Heart right ventricle (tissue), 16 donors: ENCODE results near the gene LCMT1. TPM values are rescaled to one million over a fixed set of nuclear protein-coding genes. Genes with fewer than 3 reads are reported as not detected.

Experiments
- ATAC-seq, 8 donors: fragments of 200-7000 bp; cut with Tn5 transposase; one replicate each; pipeline ENCODE4 v1.9.1; 2020; ENCODE audit warnings: mild to moderate bottlenecking in 8 of 8, moderate library complexity in 8 of 8, moderate number of reproducible peaks in 1 of 8
- DNase-seq, 2 donors: peaks; one replicate each; pipeline ENCODE4 v3.0.0-alpha.2; 2020
- H3K27ac ChIP-seq, 10 donors: fragments of 200-600 bp; sonication (generic) in 2 of 10; one replicate each; pipeline versions ENCODE4 v1.5.0 to v1.8.0; 2020 to 2022; ENCODE audit warnings: mild to moderate bottlenecking in 3 of 10
- H3K27me3 ChIP-seq, 7 donors: fragments of 200-600 bp; one replicate each; pipeline ENCODE4 v1.8.0; 2021 to 2022; ENCODE audit warnings: mild to moderate bottlenecking in 2 of 7
- H3K36me3 ChIP-seq, 9 donors: fragments of 200-600 bp; sonication (generic) in 1 of 9; one replicate each; pipeline versions ENCODE4 v1.5.0 to v1.8.0; 2020 to 2022; ENCODE audit warnings: mild to moderate bottlenecking in 2 of 9
- H3K4me1 ChIP-seq, 9 donors: fragments of 200-600 bp; sonication (generic) in 1 of 9; one replicate each; pipeline versions ENCODE4 v1.5.0 to v1.8.0; 2020 to 2022; ENCODE audit warnings: mild to moderate bottlenecking in 4 of 9
- H3K4me3 ChIP-seq, 10 donors: fragments of 200-600 bp; sonication (generic) in 2 of 10; one replicate each; pipeline versions ENCODE4 v1.5.0 to v1.8.0; 2020 to 2022; ENCODE audit warnings: mild to moderate bottlenecking in 7 of 10, moderate library complexity in 2 of 10
- H3K9me3 ChIP-seq, 11 donors: fragments of 200-600 bp in 10 of 11; sonication (generic) in 2 of 11; one replicate each; pipeline versions ENCODE4 v1.5.0 to v1.8.0; 2013 to 2022; ENCODE audit warnings: mild to moderate bottlenecking in 2 of 11, control low read depth in 1 of 11, moderate library complexity in 1 of 11
- CTCF ChIP-seq, 9 donors: fragments of 200-600 bp; sonication (generic) in 2 of 9; IDR thresholded peaks; one replicate each; pipeline versions ENCODE4 v1.5.0 to v1.8.0; 2021 to 2022; ENCODE audit warnings: antibody characterized with exemption in 9 of 9, mild to moderate bottlenecking in 5 of 9, moderate library complexity in 1 of 9
- WGBS, 2 donors: extraction: QIAGEN DNeasy Blood & Tissue Kit; methylation state at CpG; one replicate each; pipeline ENCODE4 v1.1.7; 2013; ENCODE audit warnings: inconsistent platforms in 1 of 2; 5-methylcytosine and 5-hydroxymethylcytosine counted together
- intact Hi-C, 10 donors: fragments of 100-400 bp; cut with DNase I; formaldehyde crosslinking; loops; one replicate each; pipeline versions ENCODE4 v1.11.1 to v1.14.2; 2022
- polyA plus RNA-seq, 2 donors: library from polyadenylated mRNA; stranded (reverse); fragments of 200-250 nt; gene quantifications; one replicate each; pipeline ENCODE4 v1.2.3, GENCODE V29; 2013
- total RNA-seq, 10 donors: library from RNA; stranded (reverse); fragmentation: NEBNext Ultra II Directional in 3 of 10; extraction: Animal tissue kit (Norgen Biotek cat#: 25700) in 3 of 10; gene quantifications; one replicate each; pipeline versions ENCODE4 v1.2.1 to v1.2.4, GENCODE V29; 2021 to 2023
- donor health status: Arrhythmogenic right ventricular cardiomyopathy.
- donor health status: ischemic (EF 13 %, LVEDD 7.1; RV severe dilation, severe dysfunction).
- donor health status: healthy with polysubstance abuse.
- donor health status: DM: no; HTN: yes; CAD: no.
- donor health status: DM: no; HTN: no; CAD: no.
- donor health status: ischemic (EF 25% LVEDD 6.9; RV normal size, moderate dysfunction).
- donor health status: ischemic (EF 25% LVEDD 5.7; RV mildly dilated, moderate dysfunction).
- donor health status: healthy.
- donor health status: DM: yes; HTN: yes; CAD: no.
- donor health status: Ischemic cardiomyopathy.
- donor health status: ischemic (EF 35%, LVEDD 5.7; RV mildly dilated, moderate dysfunction).
- donor health status: nonischemic (EF 11% LVEDD 7.7; RV severe dilation, severe dysfunction).
- donor health status: DM: yes; HTN: yes; CAD: no.
- donor health status: PGD.
- donor health status: ischemic (EF 29% LVEDD 5.4; RV normal size, mild dysfunction).
- donor health status: nonischemic (EF 23%, LVEDD 6.1; RV moderate dilation, normal function).

Gene LCMT1
- total and polyA plus RNA-seq, 12 donors = 36.2 to 49.1 (median 44.2) TPM

GRCh38 chr16:25064937-25065336, 46.6 kb upstream of the LCMT1 start:
- 38 to 44% methylated on average over 6 of the region's 6 CpGs for WGBS, 2 donors
- no peak overlapping the region for H3K4me3 ChIP-seq
- H3K36me3 ChIP-seq = no peaks in the 10 kb centered on the region
- H3K27ac ChIP-seq = peak overlapping the region; percentile 33 to 97 (median 86)
- H3K27me3 ChIP-seq = no peaks in the 10 kb centered on the region
- no peak for TF ChIP-seq CTCF (IDR thresholded peaks at IDR 0.05)
- peak in 2 of 8 donors; percentile 16 to 34 for ATAC-seq
- intact Hi-C loops = loop anchor here in 5 of 10 donors (5.0 to 10.0 kb wide), 3 partner anchors 37 to 160 kb away; no protein-coding TSS in a partner anchor
- peak in 1 of 2 donors; percentile 16 for DNase-seq
- H3K4me1 ChIP-seq = peaks cover 0 to 45% (median 27%) of the 10 kb centered on the region in 9 donors
- H3K9me3 ChIP-seq = no peaks in the 10 kb centered on the region

GRCh38 chr16:25065899-25066298, 45.6 kb upstream of the LCMT1 start:
- H3K4me3 ChIP-seq = peak overlapping the region in 5 of 10 donors; percentile 75 to 94 (median 88)
- no peaks in the 10 kb centered on the region for H3K27me3 ChIP-seq
- H3K9me3 ChIP-seq = no peaks in the 10 kb centered on the region
- DNase-seq (peak in 1 of 2 donors; percentile 14), ATAC-seq (no peak)
- H3K4me1 ChIP-seq = peaks cover 0 to 40% (median 27%) of the 10 kb centered on the region in 9 donors
- peak overlapping the region in 9 of 10 donors; percentile 74 to 97 (median 94) for H3K27ac ChIP-seq
- no peak for TF ChIP-seq CTCF (IDR thresholded peaks at IDR 0.05)
- H3K36me3 ChIP-seq = no peaks in the 10 kb centered on the region
- intact Hi-C loops = loop anchor here in 8 of 10 donors (2.0 to 10.0 kb wide), 4 partner anchors 36 to 159 kb away; no protein-coding TSS in a partner anchor
- WGBS, 2 donors = 73 to 81% methylated on average over 8 of the region's 8 CpGs

DNA sequence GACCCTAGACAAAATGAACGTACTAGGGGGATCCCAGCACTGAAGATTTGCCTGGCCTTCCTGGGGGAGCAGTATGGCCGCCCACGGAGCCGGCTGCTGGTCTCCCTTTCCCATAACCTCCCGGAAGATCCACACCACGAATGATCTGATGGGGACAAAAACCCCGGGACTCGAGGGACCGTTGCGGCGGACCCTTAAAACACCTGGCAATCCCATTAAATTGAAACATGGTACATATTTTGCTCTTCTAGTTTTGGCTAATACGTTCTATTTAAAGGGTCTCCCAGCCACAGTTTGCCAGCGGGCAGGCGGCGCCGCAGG, 45.2 kb upstream of the LCMT1 start:
- intact Hi-C loops = loop anchor here in 8 of 10 donors (2.0 to 10.0 kb wide), 4 partner anchors 36 to 158 kb away; no protein-coding TSS in a partner anchor
- peaks cover 0 to 36% (median 27%) of the 10 kb centered on the region in 9 donors for H3K4me1 ChIP-seq
- no peak for TF ChIP-seq CTCF (IDR thresholded peaks at IDR 0.05)
- no peaks in the 10 kb centered on the region for H3K27me3 ChIP-seq
- H3K9me3 ChIP-seq = no peaks in the 10 kb centered on the region
- peak overlapping the region; percentile 69 to 94 (median 82) for H3K4me3 ChIP-seq
- ATAC-seq (no peak), DNase-seq (no peak)
- H3K27ac ChIP-seq = peak overlapping the region; percentile 74 to 97 (median 94)
- WGBS, 2 donors = 30 to 41% methylated on average over 16 of the region's 16 CpGs
- no peaks in the 10 kb centered on the region for H3K36me3 ChIP-seq

- ATAC-seq (peak; percentile 93 to 99 (median 97)), DNase-seq (peak; percentile 87 to 88)
- Histone ChIP-seq H3K4me3 (peak overlapping the region; percentile 69 to 94 (median 82)), H3K36me3 (no peaks in the 10 kb centered on the region), H3K9me3 (no peaks in the 10 kb centered on the region), H3K27ac (peak overlapping the region; percentile 74 to 97 (median 94)), H3K27me3 (no peaks in the 10 kb centered on the region), H3K4me1 (peaks cover 0 to 36% (median 27%) of the 10 kb centered on the region in 9 donors)
- intact Hi-C loops = loop anchor here in 8 of 10 donors (2.0 to 10.0 kb wide), 4 partner anchors 35 to 158 kb away; no protein-coding TSS in a partner anchor
- 0 to 1% methylated on average over 61 to 63 of the region's 63 CpGs for WGBS, 2 donors
- no peak for TF ChIP-seq CTCF (IDR thresholded peaks at IDR 0.05)
These were observed 44.6 kb upstream of the LCMT1 start for GRCh38 chr16:25066747-25067631.
